Raji (cell line): Measurements from ENCODE around the gene KLHL6.

Experiments
- POLR2A ChIP-seq: IDR thresholded peaks from 2 replicates; pipeline ENCODE4 v1.6.1; 2011; ENCODE audit warnings: low read depth, low read length, control low read depth; ENCODE audit not compliant: insufficient read depth

Gene KLHL6

DNA sequence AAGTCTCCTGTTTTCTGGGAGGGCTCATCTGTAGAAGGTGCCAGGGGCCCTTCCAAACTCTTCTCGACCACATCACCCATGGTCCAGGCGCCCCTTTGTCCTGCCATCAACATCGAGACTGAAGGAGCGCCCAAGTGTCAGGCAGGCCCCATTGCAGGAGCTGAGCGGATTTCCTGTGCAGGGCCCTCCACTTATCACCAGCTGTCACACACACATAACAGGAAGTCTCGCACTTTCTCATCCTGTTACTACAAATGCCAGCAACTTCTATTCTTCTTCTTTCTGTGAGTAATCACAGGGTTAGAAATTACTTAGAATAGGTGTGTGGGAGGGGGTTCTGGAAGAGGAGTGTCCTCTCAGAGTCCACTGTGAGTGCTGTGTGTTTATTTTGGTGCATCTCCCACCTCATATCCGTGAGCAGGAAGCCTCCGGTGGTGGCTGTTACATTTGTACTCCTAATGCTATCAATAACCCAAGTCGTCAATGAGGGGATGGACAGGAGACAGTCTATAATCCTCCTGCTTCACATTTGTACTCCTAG lies at the start of gene KLHL6:
Gene KLHL6 (minus strand): TSS at position 166 of the 541 bp plus-strand sequence. CDS start 53 bp downstream, at position 113.
- peak; percentile 86 for TF ChIP-seq POLR2A

GRCh38 chr3:183597959-183598358 lies 42.5 kb upstream of the KLHL6 start:
- no peak for TF ChIP-seq POLR2A

- no peak for TF ChIP-seq POLR2A
Observed at GRCh38 chr3:183594636-183595035, 39.1 kb upstream of the KLHL6 start.

DNA sequence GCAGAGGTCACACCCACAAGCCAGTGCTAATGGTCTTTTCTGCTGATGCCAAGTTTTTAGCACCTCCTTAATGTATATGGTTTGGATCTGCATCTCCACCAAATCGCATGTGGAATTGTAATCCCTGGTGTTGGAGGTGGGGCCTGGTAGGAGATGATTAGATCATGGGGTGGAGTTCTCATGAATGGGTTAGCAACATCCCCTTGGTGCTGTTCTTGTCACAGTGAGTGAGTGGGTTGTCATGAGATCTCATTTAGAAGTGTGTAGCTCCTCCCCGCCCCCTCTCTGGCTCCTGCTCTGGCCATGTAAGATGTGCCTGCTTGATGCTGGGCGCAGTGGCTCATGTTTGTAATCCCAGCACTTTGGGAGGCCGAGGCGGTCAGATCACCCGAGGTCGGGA lies 37.3 kb upstream of the KLHL6 start:
- no peak for TF ChIP-seq POLR2A

DNA sequence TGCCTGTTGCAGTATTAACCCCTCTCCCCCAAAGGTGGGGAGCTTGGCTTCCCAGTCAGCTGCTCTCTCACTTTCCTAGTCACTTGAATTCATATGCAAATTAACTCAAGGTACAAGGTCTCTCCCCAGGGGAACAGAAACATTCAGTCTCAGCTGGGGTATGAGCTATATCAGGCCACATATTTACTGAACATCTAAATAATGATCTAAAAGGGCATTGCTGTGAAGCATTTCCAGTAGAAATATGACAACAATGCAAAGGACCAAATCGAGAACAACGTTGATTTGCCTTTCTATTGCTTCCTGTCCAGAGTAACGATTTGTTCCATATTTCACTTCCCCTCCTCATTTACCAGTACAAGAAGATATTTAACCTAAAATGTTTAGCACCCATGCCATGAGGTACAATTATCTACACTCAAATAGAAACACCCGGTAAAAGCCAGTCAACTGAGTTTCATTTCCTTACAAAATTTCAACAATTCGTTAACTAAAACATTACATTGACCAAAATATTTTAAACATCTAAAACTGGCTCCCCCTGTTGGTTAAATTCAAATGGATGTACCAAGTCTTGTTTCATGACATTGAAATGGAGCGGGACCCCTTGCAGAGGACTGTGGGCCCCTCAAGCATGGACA lies 36.5 kb upstream of the KLHL6 start:
- TF ChIP-seq POLR2A = peak; percentile 46; the same call in 1 of the 2 replicates

GRCh38 chr3:183590442-183590841 lies 34.9 kb upstream of the KLHL6 start:
- TF ChIP-seq POLR2A = no peak

- no peak for TF ChIP-seq POLR2A
Observed at GRCh38 chr3:183587336-183587735, 31.8 kb upstream of the KLHL6 start.

GRCh38 chr3:183586477-183586876 lies 31.0 kb upstream of the KLHL6 start:
- TF ChIP-seq POLR2A = no peak

GRCh38 chr3:183584914-183585280 lies 29.4 kb upstream of the KLHL6 start:
- no peak for TF ChIP-seq POLR2A

GRCh38 chr3:183584246-183584913 lies 28.9 kb upstream of the KLHL6 start:
- TF ChIP-seq POLR2A = no peak

GRCh38 chr3:183583331-183584245 lies 28.1 kb upstream of the KLHL6 start:
- TF ChIP-seq POLR2A = no peak

GRCh38 chr3:183582161-183582560 lies 26.7 kb upstream of the KLHL6 start:
- no peak for TF ChIP-seq POLR2A

GRCh38 chr3:183581496-183582155 lies 26.1 kb upstream of the KLHL6 start:
- TF ChIP-seq POLR2A = no peak

DNA sequence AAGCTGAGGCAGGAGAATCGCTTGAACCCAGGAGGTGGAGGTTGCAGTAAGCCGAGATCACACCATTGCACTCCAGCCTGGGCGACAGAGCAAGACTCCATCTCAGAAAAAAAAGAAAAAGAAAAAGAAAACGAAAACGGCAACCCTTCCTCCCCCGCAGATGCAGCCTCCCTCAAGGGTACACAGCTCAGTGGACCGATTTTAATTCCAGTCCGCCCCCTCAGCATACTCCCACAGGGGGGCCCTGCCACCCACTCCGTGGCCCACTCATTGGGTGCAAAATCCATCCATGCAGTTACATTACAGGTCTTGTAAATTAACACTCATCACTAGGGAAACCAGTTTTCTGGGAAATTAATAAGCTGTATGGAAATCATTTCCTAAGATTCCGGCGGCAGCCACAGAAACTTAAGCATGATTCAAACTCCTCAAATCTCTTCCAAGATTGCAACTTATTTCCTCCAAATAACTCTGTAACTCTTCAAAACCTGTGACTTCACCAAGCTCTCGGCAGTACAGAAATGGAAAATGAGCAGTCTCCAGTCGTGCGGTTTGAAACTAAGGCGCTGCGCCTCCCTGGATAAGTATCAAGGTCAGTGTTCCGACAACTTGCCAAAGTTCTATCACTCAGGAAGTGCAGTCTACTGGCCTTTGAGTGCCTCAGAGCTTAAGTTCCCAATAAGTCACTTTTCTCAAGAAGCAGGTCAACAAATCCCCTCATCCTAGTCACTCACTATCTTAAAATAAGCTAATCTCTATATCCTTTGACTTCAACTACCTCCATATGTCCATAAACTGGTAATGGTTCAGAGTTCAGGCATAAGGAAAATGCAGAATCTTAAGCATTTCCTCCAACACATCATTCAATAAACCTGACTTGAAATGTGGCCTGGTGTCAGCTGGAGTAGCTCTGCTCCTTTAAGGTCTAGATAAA lies 24.7 kb upstream of the KLHL6 start:
- no peak for TF ChIP-seq POLR2A
